Heart right ventricle (tissue), 16 donors: ENCODE data around the gene WDFY4. TPM values are rescaled to one million over a fixed set of nuclear protein-coding genes. Genes with fewer than 3 reads are reported as not detected.
A peak's percentile ranks its signal among the peaks of the same experiment; 100 is the strongest.

ENCODE experiments used
- ATAC-seq, 8 donors: fragments of 200-7000 bp; cut with Tn5 transposase; one replicate each; pipeline ENCODE4 v1.9.1; 2020; ENCODE audit warnings: mild to moderate bottlenecking in 8 of 8, moderate library complexity in 8 of 8, moderate number of reproducible peaks in 1 of 8
- DNase-seq, 2 donors: peaks; one replicate each; pipeline ENCODE4 v3.0.0-alpha.2; 2020
- H3K27ac ChIP-seq, 10 donors: fragments of 200-600 bp; sonication (generic) in 2 of 10; one replicate each; pipeline versions ENCODE4 v1.5.0 to v1.8.0; 2020 to 2022; ENCODE audit warnings: mild to moderate bottlenecking in 3 of 10
- H3K27me3 ChIP-seq, 7 donors: fragments of 200-600 bp; one replicate each; pipeline ENCODE4 v1.8.0; 2021 to 2022; ENCODE audit warnings: mild to moderate bottlenecking in 2 of 7
- H3K36me3 ChIP-seq, 9 donors: fragments of 200-600 bp; sonication (generic) in 1 of 9; one replicate each; pipeline versions ENCODE4 v1.5.0 to v1.8.0; 2020 to 2022; ENCODE audit warnings: mild to moderate bottlenecking in 2 of 9
- H3K4me1 ChIP-seq, 9 donors: fragments of 200-600 bp; sonication (generic) in 1 of 9; one replicate each; pipeline versions ENCODE4 v1.5.0 to v1.8.0; 2020 to 2022; ENCODE audit warnings: mild to moderate bottlenecking in 4 of 9
- H3K4me3 ChIP-seq, 10 donors: fragments of 200-600 bp; sonication (generic) in 2 of 10; one replicate each; pipeline versions ENCODE4 v1.5.0 to v1.8.0; 2020 to 2022; ENCODE audit warnings: mild to moderate bottlenecking in 7 of 10, moderate library complexity in 2 of 10
- H3K9me3 ChIP-seq, 11 donors: fragments of 200-600 bp in 10 of 11; sonication (generic) in 2 of 11; one replicate each; pipeline versions ENCODE4 v1.5.0 to v1.8.0; 2013 to 2022; ENCODE audit warnings: mild to moderate bottlenecking in 2 of 11, control low read depth in 1 of 11, moderate library complexity in 1 of 11
- WGBS, 2 donors: extraction: QIAGEN DNeasy Blood & Tissue Kit; methylation state at CpG; one replicate each; pipeline ENCODE4 v1.1.7; 2013; ENCODE audit warnings: inconsistent platforms in 1 of 2; 5-methylcytosine and 5-hydroxymethylcytosine counted together
- intact Hi-C, 10 donors: fragments of 100-400 bp; cut with DNase I; formaldehyde crosslinking; loops; one replicate each; pipeline versions ENCODE4 v1.11.1 to v1.14.2; 2022
- polyA plus RNA-seq, 2 donors: library from polyadenylated mRNA; stranded (reverse); fragments of 200-250 nt; gene quantifications; one replicate each; pipeline ENCODE4 v1.2.3, GENCODE V29; 2013
- total RNA-seq, 10 donors: library from RNA; stranded (reverse); fragmentation: NEBNext Ultra II Directional in 3 of 10; extraction: Animal tissue kit (Norgen Biotek cat#: 25700) in 3 of 10; gene quantifications; one replicate each; pipeline versions ENCODE4 v1.2.1 to v1.2.4, GENCODE V29; 2021 to 2023
- TF ChIP-seq, protein P1 (sequence below), 9 donors: fragments of 200-600 bp; sonication (generic) in 2 of 9; IDR thresholded peaks; one replicate each; pipeline versions ENCODE4 v1.5.0 to v1.8.0; 2021 to 2022; ENCODE audit warnings: antibody characterized with exemption in 9 of 9, mild to moderate bottlenecking in 5 of 9, moderate library complexity in 1 of 9
- donor health status: Arrhythmogenic right ventricular cardiomyopathy.
- donor health status: ischemic (EF 13 %, LVEDD 7.1; RV severe dilation, severe dysfunction).
- donor health status: healthy with polysubstance abuse.
- donor health status: DM: no; HTN: yes; CAD: no.
- donor health status: DM: no; HTN: no; CAD: no.
- donor health status: ischemic (EF 25% LVEDD 6.9; RV normal size, moderate dysfunction).
- donor health status: ischemic (EF 25% LVEDD 5.7; RV mildly dilated, moderate dysfunction).
- donor health status: healthy.
- donor health status: DM: yes; HTN: yes; CAD: no.
- donor health status: Ischemic cardiomyopathy.
- donor health status: ischemic (EF 35%, LVEDD 5.7; RV mildly dilated, moderate dysfunction).
- donor health status: nonischemic (EF 11% LVEDD 7.7; RV severe dilation, severe dysfunction).
- donor health status: DM: yes; HTN: yes; CAD: no.
- donor health status: PGD.
- donor health status: ischemic (EF 29% LVEDD 5.4; RV normal size, mild dysfunction).
- donor health status: nonischemic (EF 23%, LVEDD 6.1; RV moderate dilation, normal function).

WDFY4 gene
- total and polyA plus RNA-seq, 12 donors: 0.59 to 7.4 (median 0.92) TPM

DNA sequence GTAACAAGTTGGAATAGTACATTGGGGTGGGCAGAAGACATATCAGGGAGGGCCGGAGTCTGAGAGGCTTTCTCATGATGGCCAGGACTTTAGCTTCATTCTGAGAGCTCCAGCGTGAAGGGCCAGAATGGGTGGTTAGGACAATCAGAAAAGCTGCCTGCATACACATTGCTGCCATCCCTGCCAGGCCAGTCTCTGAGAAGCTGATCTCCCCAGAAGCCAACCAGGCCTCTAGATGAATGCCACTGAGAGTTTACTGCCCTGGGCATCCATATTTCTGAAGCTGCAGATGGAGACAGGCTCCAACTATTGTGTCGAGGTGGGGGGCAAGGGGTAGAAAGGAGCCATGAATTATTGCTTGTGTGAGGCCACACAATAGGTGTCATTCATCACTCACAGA lies 47.8 kb upstream of the WDFY4 start:
- Histone ChIP-seq H3K27me3 (no peaks in the 10 kb centered on the region), H3K36me3 (no peaks in the 10 kb centered on the region), H3K4me3 (no peak overlapping the region), H3K9me3 (peaks cover 0 to 24% (median 16%) of the 10 kb centered on the region in 11 donors), H3K4me1 (peaks cover 0 to 64% (median 14%) of the 10 kb centered on the region in 9 donors), H3K27ac (no peak overlapping the region)
- intact Hi-C loops: no loop called here
- DNase-seq: no peak
- TF ChIP-seq, protein P1, sequence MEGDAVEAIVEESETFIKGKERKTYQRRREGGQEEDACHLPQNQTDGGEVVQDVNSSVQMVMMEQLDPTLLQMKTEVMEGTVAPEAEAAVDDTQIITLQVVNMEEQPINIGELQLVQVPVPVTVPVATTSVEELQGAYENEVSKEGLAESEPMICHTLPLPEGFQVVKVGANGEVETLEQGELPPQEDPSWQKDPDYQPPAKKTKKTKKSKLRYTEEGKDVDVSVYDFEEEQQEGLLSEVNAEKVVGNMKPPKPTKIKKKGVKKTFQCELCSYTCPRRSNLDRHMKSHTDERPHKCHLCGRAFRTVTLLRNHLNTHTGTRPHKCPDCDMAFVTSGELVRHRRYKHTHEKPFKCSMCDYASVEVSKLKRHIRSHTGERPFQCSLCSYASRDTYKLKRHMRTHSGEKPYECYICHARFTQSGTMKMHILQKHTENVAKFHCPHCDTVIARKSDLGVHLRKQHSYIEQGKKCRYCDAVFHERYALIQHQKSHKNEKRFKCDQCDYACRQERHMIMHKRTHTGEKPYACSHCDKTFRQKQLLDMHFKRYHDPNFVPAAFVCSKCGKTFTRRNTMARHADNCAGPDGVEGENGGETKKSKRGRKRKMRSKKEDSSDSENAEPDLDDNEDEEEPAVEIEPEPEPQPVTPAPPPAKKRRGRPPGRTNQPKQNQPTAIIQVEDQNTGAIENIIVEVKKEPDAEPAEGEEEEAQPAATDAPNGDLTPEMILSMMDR (IDR thresholded peaks at IDR 0.05): no peak
- 88 to 89% methylated on average over 3 of the region's 3 CpGs for WGBS, 2 donors
- ATAC-seq: no peak

DNA sequence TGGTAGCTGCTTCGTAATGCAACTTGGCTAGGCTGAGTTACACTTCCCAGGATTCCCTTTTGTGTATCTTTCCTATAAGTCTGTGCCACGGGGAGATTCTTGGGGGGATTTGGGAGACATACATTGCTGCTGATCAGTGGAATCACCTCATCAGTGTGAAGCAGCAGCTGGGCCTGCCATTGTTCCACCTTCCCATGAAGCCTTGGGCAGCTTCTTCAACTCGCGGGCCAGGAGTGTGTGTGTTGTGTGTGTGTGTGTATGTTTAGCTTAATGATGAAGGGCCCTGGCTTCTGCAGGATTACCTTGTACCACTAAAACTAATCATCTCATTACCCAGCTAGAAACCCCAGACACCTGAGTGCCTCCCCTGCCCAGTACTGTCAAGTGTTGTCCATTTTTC lies 46.5 kb upstream of the WDFY4 start:
- Histone ChIP-seq H3K4me3 (no peak overlapping the region), H3K36me3 (no peaks in the 10 kb centered on the region), H3K27ac (peak overlapping the region in 1 of 10 donors; percentile 75), H3K4me1 (peaks cover 0 to 60% (median 14%) of the 10 kb centered on the region in 9 donors), H3K27me3 (no peaks in the 10 kb centered on the region), H3K9me3 (peaks cover 0 to 32% (median 16%) of the 10 kb centered on the region in 11 donors)
- intact Hi-C loops: no loop called here
- DNase-seq: no peak
- no peak for ATAC-seq
- 87 to 94% methylated on average over 4 of the region's 4 CpGs for WGBS, 2 donors
- TF ChIP-seq, protein P1 (IDR thresholded peaks at IDR 0.05): no peak

DNA sequence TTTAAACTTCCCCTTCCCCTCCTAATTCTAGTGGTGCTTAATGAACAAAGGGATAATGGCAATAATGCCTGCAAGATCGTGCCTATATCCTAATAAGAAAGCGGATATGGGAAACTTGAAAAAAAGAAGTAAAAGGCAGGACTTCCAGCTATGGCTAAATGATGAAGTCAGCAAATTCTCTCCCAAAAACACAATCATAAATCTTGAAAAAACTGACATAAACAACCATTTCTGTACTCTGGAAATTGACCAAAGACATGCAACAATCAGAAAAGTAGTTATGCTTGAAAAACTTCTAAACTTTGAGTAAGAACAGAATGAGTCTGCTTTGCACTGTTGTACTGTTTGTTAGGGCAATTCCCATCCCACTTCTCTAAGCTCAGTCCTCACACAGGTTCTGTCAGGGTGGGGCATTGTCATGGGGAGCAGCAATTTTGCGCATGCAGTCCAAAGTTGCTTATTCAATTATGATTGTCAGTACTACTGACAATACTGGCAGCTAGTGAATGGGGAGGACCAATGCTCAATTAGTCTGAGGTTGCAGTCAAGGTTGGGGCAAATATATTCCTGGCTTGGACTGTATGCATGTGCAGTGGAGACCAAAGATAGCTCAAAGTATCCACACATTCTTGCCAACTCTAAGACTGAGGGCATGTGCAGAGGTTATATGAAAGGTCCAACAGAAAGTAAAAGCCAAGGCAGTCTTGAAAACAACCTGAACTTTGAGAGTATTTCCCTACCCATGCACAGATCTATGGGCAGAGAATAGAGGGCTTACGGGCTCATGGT lies 45.7 kb upstream of the WDFY4 start:
- ATAC-seq (peak in 6 of 8 donors; percentile 41 to 87 (median 66)), DNase-seq (no peak)
- peak overlapping the region in 4 of 10 donors; percentile 22 to 75 (median 32) for H3K27ac ChIP-seq
- TF ChIP-seq, protein P1 (IDR thresholded peaks at IDR 0.05): no peak
- H3K4me1 ChIP-seq: peaks cover 0 to 53% (median 11%) of the 10 kb centered on the region in 9 donors
- H3K27me3 ChIP-seq: no peaks in the 10 kb centered on the region
- no peak overlapping the region for H3K4me3 ChIP-seq
- intact Hi-C loops: no loop called here
- no peaks in the 10 kb centered on the region for H3K36me3 ChIP-seq
- peaks cover 0 to 34% (median 16%) of the 10 kb centered on the region in 11 donors for H3K9me3 ChIP-seq
- WGBS, 2 donors: 79 to 83% methylated on average over 4 of the region's 4 CpGs

DNA sequence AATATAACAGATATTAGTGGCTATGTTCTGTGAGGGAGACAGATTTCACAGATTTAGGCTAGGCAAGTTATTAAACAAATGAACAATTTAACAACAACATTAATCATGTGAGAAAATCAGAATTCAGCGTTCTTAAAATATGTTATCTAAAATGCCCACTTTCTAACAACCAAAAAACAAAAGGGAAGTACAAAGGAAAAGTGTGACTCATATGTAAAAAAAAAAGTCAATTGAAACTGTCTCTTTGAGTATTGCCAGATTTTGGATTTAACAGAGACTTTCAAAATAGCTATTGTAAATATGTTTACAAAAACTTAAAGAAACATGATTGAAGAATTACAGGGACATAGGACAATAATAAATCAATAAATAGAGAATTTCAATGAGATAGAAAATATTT lies 45.0 kb upstream of the WDFY4 start:
- TF ChIP-seq, protein P1 (IDR thresholded peaks at IDR 0.05): no peak
- intact Hi-C loops: no loop called here
- H3K9me3 ChIP-seq: peaks cover 0 to 34% (median 16%) of the 10 kb centered on the region in 11 donors
- DNase-seq: no peak
- H3K27ac ChIP-seq: peak overlapping the region in 4 of 10 donors; percentile 22 to 75 (median 32)
- ATAC-seq: no peak
- H3K36me3 ChIP-seq: no peaks in the 10 kb centered on the region
- 52 to 59% methylated on average over 1 of the region's 1 CpG for WGBS, 2 donors
- H3K4me3 ChIP-seq: no peak overlapping the region
- no peaks in the 10 kb centered on the region for H3K27me3 ChIP-seq
- peaks cover 0 to 46% (median 4%) of the 10 kb centered on the region in 9 donors for H3K4me1 ChIP-seq
